GM12891 (cell line): Measurements from ENCODE around the gene ANXA5.

Experiments used
- PAX5 ChIP-seq: IDR thresholded peaks from 2 replicates; pipeline ENCODE4 v1.6.1; 2011; ENCODE audit warnings: low read length, moderate library complexity, mild to moderate bottlenecking; ENCODE audit not compliant: insufficient read depth, severe bottlenecking
- POLR2A ChIP-seq: IDR thresholded peaks from 2 replicates; pipeline ENCODE4 v1.6.1; 2011; ENCODE audit warnings: low read depth, low read length, control low read depth
- POLR2AphosphoS5 ChIP-seq: IDR thresholded peaks from 2 replicates; pipeline ENCODE4 v1.6.1; 2011; ENCODE audit warnings: low read depth, low read length, control low read depth
- SPI1 ChIP-seq: IDR thresholded peaks from 2 replicates; pipeline ENCODE4 v1.6.1; 2011; ENCODE audit warnings: low read depth, low read length, control low read depth
- TAF1 ChIP-seq: IDR thresholded peaks from 2 replicates; pipeline ENCODE4 v1.6.1; 2011; ENCODE audit warnings: low read depth, low read length, control low read depth

DNA sequence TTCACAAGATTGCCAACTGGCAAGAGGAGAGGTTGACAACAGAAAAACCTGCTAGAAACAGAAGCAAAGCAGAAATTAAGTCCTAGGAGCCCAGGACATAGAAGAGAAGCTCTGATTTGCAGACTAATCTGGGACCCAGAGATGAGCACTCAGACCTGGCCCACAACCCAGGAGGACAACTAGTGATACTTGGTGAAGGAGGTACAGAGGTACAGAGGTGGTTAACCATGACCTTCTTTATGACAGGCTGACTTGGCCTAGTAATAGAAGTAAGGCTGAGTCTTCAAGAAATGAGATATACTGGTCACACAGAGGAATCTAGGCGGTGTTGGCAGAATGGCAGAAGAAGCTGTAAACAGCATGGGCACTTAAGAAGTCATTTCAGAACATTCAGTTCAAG, 43.6 kb downstream of the ANXA5 start:
- TF ChIP-seq POLR2AphosphoS5 (no peak), POLR2A (no peak), TAF1 (no peak), SPI1 (no peak), PAX5 (no peak)
